Neural cell (in vitro differentiated cells): Measurements from ENCODE around the gene SYT5. TPM values are rescaled to one million over a fixed set of nuclear protein-coding genes. Genes with fewer than 3 reads are reported as not detected.
"Not testable (repeated sequence)": the region's sequence is repeated elsewhere in the genome, so short reads cannot be mapped to it uniquely, and the experiment has no call there.

Experiments used
- H2AFZ ChIP-seq: fragments of 200-600, 300-800 bp; sonication (generic), shearing (Covaris generic); 2 replicates; pipeline ENCODE4 v1.6.0; 2014; ENCODE audit warnings: low read depth, mild to moderate bottlenecking, antibody characterized with exemption, low read length, moderate library complexity
- H3F3A ChIP-seq: fragments of 200-600 bp; shearing (Covaris generic); 2 replicates; pipeline ENCODE4 v1.6.1; 2016; ENCODE audit warnings: mild to moderate bottlenecking, moderate library complexity, mixed read lengths, antibody characterized with exemption, low read length; ENCODE audit not compliant: insufficient read depth, poor library complexity, severe bottlenecking
- H3K27ac ChIP-seq: fragments of 200-600, 300-800 bp; sonication (generic), shearing (Covaris generic); 2 replicates; pipeline ENCODE4 v1.5.1; 2014; ENCODE audit warnings: mild to moderate bottlenecking, low read length, moderate library complexity
- H3K27me3 ChIP-seq: fragments of 300-800, 200-600 bp; sonication (generic), shearing (Covaris generic); 2 replicates; pipeline ENCODE4 v1.6.0; 2014; ENCODE audit warnings: mild to moderate bottlenecking, low read depth, low read length, moderate library complexity; ENCODE audit not compliant: insufficient read depth
- H3K36me3 ChIP-seq: fragments of 300-800, 200-600 bp; sonication (generic), shearing (Covaris generic); 2 replicates; pipeline ENCODE4 v1.5.1; 2014; ENCODE audit warnings: mild to moderate bottlenecking, antibody characterized with exemption, low read length, moderate library complexity; ENCODE audit not compliant: insufficient read depth
- H3K4me2 ChIP-seq: fragments of 300-800, 200-600 bp; sonication (generic), shearing (Covaris generic); 2 replicates; pipeline ENCODE4 v1.6.0; 2014; ENCODE audit warnings: mild to moderate bottlenecking, low read length
- H3K4me3 ChIP-seq: fragments of 300-800, 200-600 bp; sonication (generic), shearing (Covaris generic); 2 replicates; pipeline ENCODE4 v1.5.1; 2014; ENCODE audit warnings: mild to moderate bottlenecking, low read length, moderate library complexity
- H3K79me2 ChIP-seq: fragments of 200-600 bp; shearing (Covaris generic); replicated peaks from 2 replicates; pipeline ENCODE4 v1.6.0; 2014; ENCODE audit warnings: mild to moderate bottlenecking, low read length, moderate library complexity; ENCODE audit not compliant: insufficient read depth
- H3K9ac ChIP-seq: fragments of 300-800, 200-600 bp; sonication (generic), shearing (Covaris generic); 2 replicates; pipeline ENCODE4 v1.6.1; 2016; ENCODE audit warnings: mild to moderate bottlenecking, low read length, mixed read lengths
- H3K9me2 ChIP-seq: fragments of 200-600 bp; shearing (Covaris generic); 2 replicates; pipeline ENCODE4 v1.6.1; 2016; ENCODE audit warnings: mild to moderate bottlenecking, low read length, mixed read lengths; ENCODE audit not compliant: insufficient read depth
- H3K9me3 ChIP-seq: fragments of 200-600, 300-800 bp; sonication (generic), shearing (Covaris generic); 2 replicates; pipeline ENCODE4 v1.6.1; 2016; ENCODE audit warnings: mild to moderate bottlenecking, mixed run types, low read length, moderate library complexity, mixed read lengths
- H4K20me1 ChIP-seq: fragments of 200-600 bp; shearing (Covaris generic); 2 replicates; pipeline ENCODE4 v1.6.1; 2016; ENCODE audit warnings: mild to moderate bottlenecking, mixed run types; ENCODE audit not compliant: insufficient read depth
- CTCF ChIP-seq: fragments of 450-650 bp; IDR thresholded peaks from 2 replicates; pipeline ENCODE4 v1.5.1; 2014; ENCODE audit warnings: antibody characterized with exemption, mild to moderate bottlenecking, moderate library complexity; ENCODE audit not compliant: poor library complexity, severe bottlenecking
- EP300 ChIP-seq: fragments of 450-650 bp; conservative IDR thresholded peaks from 2 replicates; pipeline ENCODE4 v1.6.1; 2014; ENCODE audit warnings: antibody characterized with exemption, mild to moderate bottlenecking, moderate library complexity; ENCODE audit not compliant: poor library complexity, severe bottlenecking
- EZH2 ChIP-seq: fragments of 200-600, 300-800 bp; shearing (Covaris generic), sonication (generic); IDR thresholded peaks from 2 replicates; pipeline ENCODE4 v1.6.1; 2014; ENCODE audit warnings: antibody characterized with exemption, low read length, borderline replicate concordance, mild to moderate bottlenecking; ENCODE audit not compliant: insufficient read depth, poor library complexity, severe bottlenecking
- MXI1 ChIP-seq: fragments of 450-650 bp; conservative IDR thresholded peaks from 2 replicates; pipeline ENCODE4 v1.6.1; 2014; ENCODE audit warnings: antibody characterized with exemption, mild to moderate bottlenecking; ENCODE audit not compliant: poor library complexity, severe bottlenecking
- POLR2AphosphoS5 ChIP-seq: IDR thresholded peaks from 2 replicates; pipeline ENCODE4 v1.6.1; 2012
- RAD21 ChIP-seq: fragments of 450-650 bp; conservative IDR thresholded peaks from 2 replicates; pipeline ENCODE4 v1.6.1; 2014; ENCODE audit warnings: antibody characterized with exemption, mild to moderate bottlenecking, moderate library complexity
- SMC3 ChIP-seq: fragments of 450-650 bp; conservative IDR thresholded peaks from 2 replicates; pipeline ENCODE4 v1.6.1; 2014; ENCODE audit warnings: antibody characterized with exemption, mild to moderate bottlenecking, moderate library complexity; ENCODE audit not compliant: poor library complexity
- TAF1 ChIP-seq: IDR thresholded peaks from 2 replicates; pipeline ENCODE4 v1.6.1; 2012; ENCODE audit warnings: low read depth
- polyA plus RNA-seq: library from polyadenylated mRNA; depleted of rRNA; stranded (reverse); fragments of >200 nt; gene quantifications from 2 replicates; pipeline ENCODE4 v1.2.3, GENCODE V29; 2014
- TF ChIP-seq, protein P1 (sequence below): IDR thresholded peaks from 2 replicates; pipeline ENCODE4 v1.6.1; 2012; ENCODE audit warnings: borderline replicate concordance

SYT5 gene
- polyA plus RNA-seq, 1 donor from 2014 or later = 237 TPM

DNA sequence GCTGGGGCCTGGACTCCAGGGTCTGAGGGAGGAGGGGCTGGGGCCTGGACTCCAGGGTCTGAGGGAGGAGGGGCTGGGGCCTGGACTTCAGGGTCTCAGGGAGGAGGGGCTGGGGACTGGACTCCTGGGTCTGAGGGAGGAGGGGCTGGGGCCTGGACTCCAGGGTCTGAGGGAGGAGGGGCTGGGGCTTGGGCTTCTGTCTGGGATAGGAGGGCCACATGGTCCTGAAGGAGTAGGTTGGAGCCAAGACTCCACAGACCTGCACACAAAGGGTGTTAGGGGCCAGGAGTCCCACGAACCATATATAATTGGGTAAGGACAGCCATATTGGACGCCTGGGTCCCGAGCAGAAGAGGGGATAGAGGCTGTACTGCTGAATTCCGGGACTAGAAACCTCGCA is 24.3 kb downstream of the SYT5 start:
- peak overlapping the region; percentile 62 for H3K9ac ChIP-seq

DNA sequence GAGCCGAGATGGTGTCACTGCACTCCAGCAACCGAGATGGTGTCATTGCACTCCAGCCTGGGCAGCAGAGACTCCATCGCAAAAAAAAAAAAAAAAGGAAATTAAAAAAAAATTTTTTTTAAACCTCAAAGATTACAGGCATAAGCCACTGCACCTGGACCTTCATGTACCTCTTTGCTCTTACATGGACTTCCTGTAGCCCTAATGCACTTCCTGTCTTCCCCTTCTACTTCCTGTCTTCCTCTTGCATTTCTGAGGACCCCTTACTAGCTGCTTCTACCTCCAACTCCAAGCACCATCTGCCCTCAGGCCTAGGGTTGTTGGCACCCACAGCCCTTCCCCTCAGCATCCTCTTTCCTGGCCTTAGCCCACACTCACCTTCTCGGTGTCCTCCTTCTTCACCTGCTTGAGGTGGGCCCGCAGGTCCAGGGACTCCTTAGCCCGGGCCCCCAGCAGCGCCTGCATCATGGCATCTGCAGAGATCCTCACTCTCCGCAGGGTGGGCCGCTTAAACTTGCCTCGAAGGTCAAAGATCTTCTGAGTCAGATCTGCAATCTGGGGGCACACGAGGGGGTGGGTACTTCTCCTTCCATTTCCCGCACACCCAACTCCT is 26.3 kb downstream of the SYT5 start:
- H3K9me2 ChIP-seq = no peaks in the 10 kb centered on the region
- no peaks in the 10 kb centered on the region for H3F3A ChIP-seq
- H3K4me2 ChIP-seq = no peak overlapping the region
- TF ChIP-seq RAD21 (no peak), MXI1 (no peak), SMC3 (no peak), EP300 (no peak), TAF1 (no peak), EZH2 (no peak), CTCF (no peak), POLR2AphosphoS5 (no peak)
- TF ChIP-seq, protein P1, sequence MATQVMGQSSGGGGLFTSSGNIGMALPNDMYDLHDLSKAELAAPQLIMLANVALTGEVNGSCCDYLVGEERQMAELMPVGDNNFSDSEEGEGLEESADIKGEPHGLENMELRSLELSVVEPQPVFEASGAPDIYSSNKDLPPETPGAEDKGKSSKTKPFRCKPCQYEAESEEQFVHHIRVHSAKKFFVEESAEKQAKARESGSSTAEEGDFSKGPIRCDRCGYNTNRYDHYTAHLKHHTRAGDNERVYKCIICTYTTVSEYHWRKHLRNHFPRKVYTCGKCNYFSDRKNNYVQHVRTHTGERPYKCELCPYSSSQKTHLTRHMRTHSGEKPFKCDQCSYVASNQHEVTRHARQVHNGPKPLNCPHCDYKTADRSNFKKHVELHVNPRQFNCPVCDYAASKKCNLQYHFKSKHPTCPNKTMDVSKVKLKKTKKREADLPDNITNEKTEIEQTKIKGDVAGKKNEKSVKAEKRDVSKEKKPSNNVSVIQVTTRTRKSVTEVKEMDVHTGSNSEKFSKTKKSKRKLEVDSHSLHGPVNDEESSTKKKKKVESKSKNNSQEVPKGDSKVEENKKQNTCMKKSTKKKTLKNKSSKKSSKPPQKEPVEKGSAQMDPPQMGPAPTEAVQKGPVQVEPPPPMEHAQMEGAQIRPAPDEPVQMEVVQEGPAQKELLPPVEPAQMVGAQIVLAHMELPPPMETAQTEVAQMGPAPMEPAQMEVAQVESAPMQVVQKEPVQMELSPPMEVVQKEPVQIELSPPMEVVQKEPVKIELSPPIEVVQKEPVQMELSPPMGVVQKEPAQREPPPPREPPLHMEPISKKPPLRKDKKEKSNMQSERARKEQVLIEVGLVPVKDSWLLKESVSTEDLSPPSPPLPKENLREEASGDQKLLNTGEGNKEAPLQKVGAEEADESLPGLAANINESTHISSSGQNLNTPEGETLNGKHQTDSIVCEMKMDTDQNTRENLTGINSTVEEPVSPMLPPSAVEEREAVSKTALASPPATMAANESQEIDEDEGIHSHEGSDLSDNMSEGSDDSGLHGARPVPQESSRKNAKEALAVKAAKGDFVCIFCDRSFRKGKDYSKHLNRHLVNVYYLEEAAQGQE = no peak
- no peak overlapping the region for H3K9ac ChIP-seq
- no peak overlapping the region for H2AFZ ChIP-seq
- H4K20me1 ChIP-seq = no peaks in the 10 kb centered on the region
- H3K27ac ChIP-seq = no peak overlapping the region
- no peaks in the 10 kb centered on the region for H3K79me2 ChIP-seq
- no peaks in the 10 kb centered on the region for H3K36me3 ChIP-seq
- H3K4me3 ChIP-seq = no peak overlapping the region
- H3K9me3 ChIP-seq = no peaks in the 10 kb centered on the region
- H3K27me3 ChIP-seq = peaks cover 4% of the 10 kb centered on the region

More for the DNA sequence above, 24.3 kb downstream of the SYT5 start:
- H3K79me2 ChIP-seq, H3K9me3 ChIP-seq, H3K36me3 ChIP-seq, H4K20me1 ChIP-seq, H3F3A ChIP-seq, H3K4me2 ChIP-seq, H2AFZ ChIP-seq, H3K9me2 ChIP-seq, H3K27ac ChIP-seq, H3K27me3 ChIP-seq: not testable (repeated sequence)
- peak overlapping the region; percentile 66 for H3K4me3 ChIP-seq

GRCh38 chr19:55152017-55152416 is 28.1 kb downstream of the SYT5 start:
- TF ChIP-seq RAD21 (no peak), EZH2 (no peak), MXI1 (no peak), TAF1 (no peak)
- TF ChIP-seq, protein P1 = no peak
- Histone ChIP-seq H3K9me2 (no peaks in the 10 kb centered on the region), H3K9ac (no peak overlapping the region), H3K27me3 (peaks cover 5% of the 10 kb centered on the region), H3K4me3 (peak overlapping the region; percentile 26), H3K79me2 (no peaks in the 10 kb centered on the region), H2AFZ (peak overlapping the region; percentile 35), H3K27ac (peak overlapping the region; percentile 55), H4K20me1 (no peaks in the 10 kb centered on the region), H3F3A (no peaks in the 10 kb centered on the region), H3K9me3 (no peaks in the 10 kb centered on the region), H3K4me2 (no peak overlapping the region), H3K36me3 (no peaks in the 10 kb centered on the region)
